K562 (cell line): ENCODE results near the gene NMUR2. TPM values are rescaled to one million over a fixed set of nuclear protein-coding genes. Genes with fewer than 3 reads are reported as not detected.

Source experiments
- ATAC-seq: fragments of 200-7000 bp; cut with Tn5 transposase; 3 replicates; pipeline ENCODE4 v1.9.1; 2020; ENCODE audit warnings: moderate library complexity
- BruUV-seq: library from RNA; stranded (reverse); fragments of 400-500 nt; replicated peaks from 2 replicates; lab custom pipeline; 2021; lab: Mats Ljungman, UMichigan
- CTCF ChIA-PET: fragments of 300-600 bp; formaldehyde crosslinking; extraction: SDS; loops from one replicate; lab custom pipeline; 2021; ENCODE audit warnings: low intra/inter-chr PET ratio; lab: Yijun Ruan, JAX
- POLR2A ChIA-PET: fragments of 300-600, 350-650 bp; sonication (Branson Sonifier 250); formaldehyde crosslinking; extraction: SDS; loops from one replicate; lab custom pipeline; 2021; ENCODE audit warnings: antibody characterized with exemption, inconsistent platforms; lab: Yijun Ruan, JAX
- DNase-seq, 4 experiments: peaks; one replicate each; pipeline versions ENCODE4 v3.0.0 to v3.0.0-alpha.2; 2011 to 2018; ENCODE audit warnings: low spot score in 3 of 4, mixed read lengths in 3 of 4; ENCODE audit errors: extremely low read depth in 1 of 4
- FAIRE-seq: peaks from 2 replicates; lab custom pipeline; 2011; peaks lifted over from hg19 to GRCh38; lab: Jason Lieb, UNC
- H2AFZ ChIP-seq: 2 replicates; pipeline ENCODE4 v1.6.0; 2011; ENCODE audit warnings: low read depth, low read length, control low read depth, inconsistent platforms
- H3K27ac ChIP-seq: fragments of 200-600 bp; 3 replicates; pipeline ENCODE4 v1.8.0; 2011; ENCODE audit warnings: low read depth, mild to moderate bottlenecking, control low read depth, inconsistent platforms, low read length, moderate library complexity, mixed read lengths; ENCODE audit errors: extremely low read depth
- H3K27me3 ChIP-seq, 2 experiments: fragments of 300-600 bp in 1 of 2; 2 replicates in 1 of 2; 3 replicates in 1 of 2; pipeline versions ENCODE4 v1.6.0 to v1.8.0; 2011; ENCODE audit warnings: inconsistent platforms in 2 of 2, low read length in 2 of 2, mild to moderate bottlenecking in 1 of 2, mixed read lengths in 1 of 2, moderate library complexity in 1 of 2; ENCODE audit not compliant: control insufficient read depth in 2 of 2, insufficient read depth in 2 of 2
- H3K36me3 ChIP-seq: fragments of 300-600 bp; 3 replicates; pipeline ENCODE4 v1.8.0; 2011; ENCODE audit warnings: mild to moderate bottlenecking, low read length, inconsistent platforms; ENCODE audit not compliant: control insufficient read depth, insufficient read depth
- H3K4me1 ChIP-seq, 2 experiments: fragments of 200-600 bp in 1 of 2; replicated peaks in 1 of 2; 2 replicates in 1 of 2; 3 replicates in 1 of 2; pipeline versions ENCODE4 v1.5.1 to v1.8.0; 2011; ENCODE audit warnings: inconsistent platforms in 2 of 2, low read length in 2 of 2, mild to moderate bottlenecking in 1 of 2, mixed read lengths in 1 of 2, moderate library complexity in 1 of 2; ENCODE audit not compliant: control insufficient read depth in 2 of 2, insufficient read depth in 2 of 2
- H3K4me2 ChIP-seq: 2 replicates; pipeline ENCODE4 v1.6.1; 2011; ENCODE audit warnings: low read length, control low read depth, inconsistent platforms, mixed read lengths; ENCODE audit not compliant: insufficient read depth
- H3K4me3 ChIP-seq: fragments of 200-600 bp; sonication (generic), shearing (Covaris generic); 2 replicates; pipeline ENCODE4 v1.5.1; 2016; ENCODE audit warnings: control low read depth, inconsistent platforms
- H3K79me2 ChIP-seq: fragments of 200-600 bp; 3 replicates; pipeline ENCODE4 v1.8.0; 2011; ENCODE audit warnings: low read length, inconsistent platforms; ENCODE audit not compliant: control insufficient read depth, insufficient read depth
- H3K9ac ChIP-seq, 2 experiments: 2 replicates each; pipeline versions ENCODE4 v1.6.0 to v1.6.1; 2011; ENCODE audit warnings: low read depth in 2 of 2, low read length in 2 of 2, control low read depth in 1 of 2, inconsistent platforms in 1 of 2, mild to moderate bottlenecking in 1 of 2, mixed read lengths in 1 of 2; ENCODE audit not compliant: insufficient read depth in 1 of 2
- H3K9me1 ChIP-seq: one replicate; pipeline ENCODE4 v1.6.0; 2011; ENCODE audit warnings: inconsistent platforms, mild to moderate bottlenecking, low read length, moderate library complexity; ENCODE audit not compliant: control insufficient read depth, insufficient read depth
- H3K9me3 ChIP-seq: replicated peaks from 2 replicates; pipeline ENCODE4 v1.5.1; 2011; ENCODE audit warnings: low read depth, low read length, inconsistent platforms; ENCODE audit not compliant: control insufficient read depth, insufficient read depth
- H4K20me1 ChIP-seq: replicated peaks from 2 replicates; pipeline ENCODE4 v1.6.1; 2011; ENCODE audit warnings: low read length, inconsistent platforms, mixed read lengths; ENCODE audit not compliant: control insufficient read depth, insufficient read depth
- BCL6 ChIP-seq: fragments of 250-450 bp; sonication (Bioruptor Pico); IDR thresholded peaks from 2 replicates; pipeline ENCODE4 v1.4.0; 2020
- C11orf30 ChIP-seq: fragments of 450-650 bp; IDR thresholded peaks from 2 replicates; pipeline ENCODE4 v1.6.1; 2016; ENCODE audit warnings: low read depth, mild to moderate bottlenecking
- COPS2 ChIP-seq: fragments of 450-650 bp; conservative IDR thresholded peaks from 2 replicates; pipeline ENCODE4 v1.6.1; 2016; ENCODE audit warnings: mild to moderate bottlenecking, moderate library complexity
- ESRRB ChIP-seq: fragments of 250-450 bp; sonication (Bioruptor Pico); IDR thresholded peaks from 2 replicates; pipeline ENCODE4 v1.5.0; 2020; ENCODE audit warnings: mild to moderate bottlenecking, moderate library complexity, borderline replicate concordance
- FOXP1 ChIP-seq: sonication (generic); formaldehyde crosslinking; IDR thresholded peaks from 2 replicates; pipeline ENCODE4 v1.8.0; 2022; ENCODE audit warnings: mild to moderate bottlenecking, missing genetic modification reagents
- HMG20A ChIP-seq: fragments of 450-650 bp; formaldehyde crosslinking; conservative IDR thresholded peaks from 2 replicates; pipeline ENCODE4 v1.4.0; 2020; ENCODE audit warnings: mild to moderate bottlenecking, mixed read lengths
- KLF16 ChIP-seq: IDR thresholded peaks from 2 replicates; pipeline ENCODE4 v1.6.1; 2016; ENCODE audit warnings: antibody characterized with exemption
- LARP7 ChIP-seq: fragments of 450-650 bp; IDR thresholded peaks from 2 replicates; pipeline ENCODE4 v1.6.1; 2016
- LEF1 ChIP-seq: fragments of 450-650 bp; IDR thresholded peaks from 2 replicates; pipeline ENCODE4 v1.6.1; 2016; ENCODE audit warnings: mild to moderate bottlenecking
- MAFF ChIP-seq: IDR thresholded peaks from 2 replicates; pipeline ENCODE4 v1.6.1; 2012; ENCODE audit warnings: low read length, improper control_type of control experiment
- MAFG ChIP-seq: fragments of 450-650 bp; conservative IDR thresholded peaks from 2 replicates; pipeline ENCODE4 v1.6.1; 2016; ENCODE audit warnings: missing genetic modification characterization, missing compliant biosample characterization
- MTA3 ChIP-seq: fragments of 450-650 bp; formaldehyde crosslinking; IDR thresholded peaks from 2 replicates; pipeline ENCODE4 v1.6.1; 2017; ENCODE audit warnings: mild to moderate bottlenecking, borderline replicate concordance
- NFRKB ChIP-seq: fragments of 450-650 bp; IDR thresholded peaks from 2 replicates; pipeline ENCODE4 v1.6.1; 2016; ENCODE audit warnings: low read depth
- OTX1 ChIP-seq: fragments of 450-650 bp; formaldehyde crosslinking; IDR thresholded peaks from 2 replicates; pipeline ENCODE4 v1.4.0; 2022; ENCODE audit warnings: mild to moderate bottlenecking
- PTRF ChIP-seq: fragments of 450-650 bp; IDR thresholded peaks from 2 replicates; pipeline ENCODE4 v1.6.1; 2016; ENCODE audit warnings: mild to moderate bottlenecking, missing genetic modification characterization, missing compliant biosample characterization
- RFX5 ChIP-seq: IDR thresholded peaks from 2 replicates; pipeline ENCODE4 v1.6.1; 2011; ENCODE audit warnings: low read depth, mild to moderate bottlenecking, improper control_type of control experiment, low read length
- SMARCA4 ChIP-seq: fragments of 450-650 bp; IDR thresholded peaks from 2 replicates; pipeline ENCODE4 v1.6.1; 2016
- ZBTB12 ChIP-seq: fragments of 250-450 bp; sonication (Bioruptor Pico); IDR thresholded peaks from 2 replicates; pipeline ENCODE4 v1.4.0; 2020
- ZFP1 ChIP-seq: fragments of 450-650 bp; formaldehyde crosslinking; IDR thresholded peaks from 2 replicates; pipeline ENCODE4 v1.4.0; 2020; ENCODE audit warnings: mild to moderate bottlenecking, mixed read lengths
- ZNF311 ChIP-seq: fragments of 250-450 bp; sonication (Bioruptor Pico); IDR thresholded peaks from 2 replicates; pipeline ENCODE4 v1.4.0; 2020; ENCODE audit warnings: mild to moderate bottlenecking, moderate library complexity
- ZNF316 ChIP-seq: fragments of 450-650 bp; IDR thresholded peaks from 2 replicates; pipeline ENCODE4 v1.6.1; 2016
- WGBS: fragments of 100-300 bp; shearing (Covaris generic); methylation state at CpG from one replicate; pipeline ENCODE4 v1.1.6; 2016; ENCODE audit warnings: low coverage, mixed read lengths; ENCODE audit not compliant: insufficient coverage; ENCODE audit errors: missing lambda C conversion rate; 5-methylcytosine and 5-hydroxymethylcytosine counted together
- in situ Hi-C: fragments of 300-500 bp; cut with MboI; formaldehyde crosslinking; loops from 4 replicates; pipeline ENCODE4 v1.15.0; 2018; ENCODE audit warnings: inconsistent platforms, mixed read lengths
- intact Hi-C: fragments of 100-400 bp; cut with micrococcal nuclease; formaldehyde crosslinking; loops from 2 replicates; pipeline ENCODE4 v1.14.2; 2022
- polyA plus RNA-seq, 8 experiments: library from polyadenylated mRNA; depleted of rRNA in 4 of 8; stranded (reverse) in 5 of 8; unstranded in 3 of 8; fragments of >200 nt; fragmentation: Nextera tagmentation in 2 of 8; fragmentation: Illumina TruSeq in 1 of 8; extraction: Ambion mirVana in 2 of 8; extraction: Trizol in 1 of 8; gene quantifications; 2 replicates each; pipeline versions ENCODE4 v1.2.1 to v1.2.3, GENCODE V29; 2011 to 2014; ENCODE audit warnings: inconsistent platforms in 1 of 8, missing spikeins in 1 of 8
- total RNA-seq, 7 experiments: library from RNA; depleted of rRNA in 6 of 7; stranded (reverse); fragments of >200 nt in 6 of 7; fragmentation: Illumina TruSeq in 2 of 7; extraction: Trizol in 2 of 7; gene quantifications; 2 replicates each; pipeline versions ENCODE4 v1.2.1 to v1.2.3, GENCODE V29; 2011 to 2021; ENCODE audit warnings: low replicate concordance in 1 of 7

Gene NMUR2
- total and polyA plus RNA-seq, 9 of the 15 experiments (the other 6 are each of a cell fraction or from before 2014, with no cell fraction given) = not detected

GRCh38 chr5:152369298-152369697, 35.8 kb downstream of the NMUR2 start:
- Histone ChIP-seq H4K20me1 (no peaks in the 10 kb centered on the region), H3K4me1 (no peaks in the 10 kb centered on the region), H3K9me1 (no peaks in the 10 kb centered on the region), H3K4me3 (no peak overlapping the region), H3K36me3 (no peaks in the 10 kb centered on the region), H3K27ac (no peak overlapping the region), H3K79me2 (no peaks in the 10 kb centered on the region), H2AFZ (no peak overlapping the region), H3K9me3 (no peaks in the 10 kb centered on the region), H3K27me3 (no peaks in the 10 kb centered on the region), H3K4me2 (no peak overlapping the region), H3K9ac (no peak overlapping the region)
- no peak for FAIRE-seq
- ChIA-PET CTCF (no interaction called here), POLR2A (no interaction called here)
- DNase-seq = no peak
- BruUV-seq = no TSS peak
- no peak for TF ChIP-seq PTRF
- peak; percentile 41; the same call in 1 of the 2 replicates for TF ChIP-seq MAFF
- TF ChIP-seq C11orf30 = peak; percentile 40; the same call in 1 of the 2 replicates
- peak; percentile 33 for TF ChIP-seq MAFG (tag)
- no peak for TF ChIP-seq BCL6
- TF ChIP-seq ZNF316 = peak; percentile 74
- no peak for TF ChIP-seq HMG20A
- intact Hi-C loops (no loop called here), in situ Hi-C loops (no loop called here)
- no peak for ATAC-seq

- Histone ChIP-seq H3K4me1 (no peaks in the 10 kb centered on the region), H3K36me3 (no peaks in the 10 kb centered on the region), H2AFZ (no peak overlapping the region), H3K9ac (no peak overlapping the region), H3K79me2 (no peaks in the 10 kb centered on the region), H3K9me3 (no peaks in the 10 kb centered on the region), H4K20me1 (no peaks in the 10 kb centered on the region), H3K4me2 (no peak overlapping the region), H3K27ac (no peak overlapping the region), H3K27me3 (no peaks in the 10 kb centered on the region), H3K4me3 (no peak overlapping the region), H3K9me1 (no peaks in the 10 kb centered on the region)
- 0% methylated on average over 3 of the region's 3 CpGs for WGBS
- BruUV-seq = no TSS peak
- ChIA-PET POLR2A (no interaction called here), CTCF (no interaction called here)
- FAIRE-seq (no peak), ATAC-seq (no peak), DNase-seq (no peak)
- in situ Hi-C loops = no loop called here
- intact Hi-C loops = no loop called here
- TF ChIP-seq LARP7 = no peak
- TF ChIP-seq ZFP1 (CRISPR knock-in tag) = no peak
- no peak for TF ChIP-seq ZNF311
- TF ChIP-seq FOXP1 (CRISPR knock-in tag) = no peak
- TF ChIP-seq NFRKB = no peak
- no peak for TF ChIP-seq LEF1
- no peak for TF ChIP-seq OTX1 (CRISPR knock-in tag)
- no peak for TF ChIP-seq MTA3
- no peak for TF ChIP-seq COPS2
- TF ChIP-seq KLF16 = no peak
- TF ChIP-seq SMARCA4 = no peak
- no peak for TF ChIP-seq ESRRB
- TF ChIP-seq RFX5 = no peak
- no peak for TF ChIP-seq ZBTB12 (CRISPR knock-in tag)
Observed at GRCh38 chr5:152367554-152367953, 37.5 kb downstream of the NMUR2 start.
